GM21717 (cell line): ENCODE measurements around the gene FAM193A.
A peak's percentile ranks its signal among the peaks of the same experiment; 100 is the strongest.
"Not testable (repeated sequence)": the region's sequence is repeated elsewhere in the genome, so short reads cannot be mapped to it uniquely, and the experiment has no call there.

Source experiments
- ATAC-seq: cut with Tn5 transposase; IDR thresholded peaks from one replicate; pipeline ENCODE4 v1.9.1; 2021; ENCODE audit warnings: mild to moderate bottlenecking, moderate library complexity; ENCODE audit not compliant: unreplicated experiment

The FAM193A gene

GRCh38 chr4:2536193-2537010 is at the start of gene FAM193A:
TSS of gene FAM193A (plus strand) at chr4:2536647. CDS start at chr4:2536916, 269 bp downstream.
- peak; percentile 89 for ATAC-seq

GRCh38 chr4:2486981-2487380 is 49.5 kb upstream of the FAM193A start:
- no peak for ATAC-seq

DNA sequence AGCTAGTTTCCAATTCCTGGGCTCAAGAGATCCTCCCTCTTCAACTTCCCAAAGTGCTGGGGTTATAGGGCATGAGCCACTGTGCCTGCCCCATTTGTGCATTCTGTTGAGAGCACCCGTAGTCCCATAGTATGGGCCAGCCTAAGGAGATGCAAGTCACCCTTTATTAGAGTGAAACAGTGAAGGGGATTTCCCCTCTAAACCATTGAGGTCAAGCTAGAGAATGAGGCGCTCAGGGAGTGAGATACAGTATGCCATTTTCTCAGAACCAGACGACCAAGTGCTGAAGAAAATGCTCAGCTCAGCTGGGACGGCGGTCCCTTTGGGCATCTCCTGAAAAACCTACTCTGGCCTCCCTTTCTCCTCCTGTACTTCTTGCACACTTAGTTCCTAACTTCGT is 48.8 kb upstream of the FAM193A start:
- ATAC-seq, result peak; percentile 62

GRCh38 chr4:2489081-2489805 is 47.2 kb upstream of the FAM193A start:
- no peak for ATAC-seq

GRCh38 chr4:2489841-2490552 is 46.5 kb upstream of the FAM193A start:
- ATAC-seq, result no peak

DNA sequence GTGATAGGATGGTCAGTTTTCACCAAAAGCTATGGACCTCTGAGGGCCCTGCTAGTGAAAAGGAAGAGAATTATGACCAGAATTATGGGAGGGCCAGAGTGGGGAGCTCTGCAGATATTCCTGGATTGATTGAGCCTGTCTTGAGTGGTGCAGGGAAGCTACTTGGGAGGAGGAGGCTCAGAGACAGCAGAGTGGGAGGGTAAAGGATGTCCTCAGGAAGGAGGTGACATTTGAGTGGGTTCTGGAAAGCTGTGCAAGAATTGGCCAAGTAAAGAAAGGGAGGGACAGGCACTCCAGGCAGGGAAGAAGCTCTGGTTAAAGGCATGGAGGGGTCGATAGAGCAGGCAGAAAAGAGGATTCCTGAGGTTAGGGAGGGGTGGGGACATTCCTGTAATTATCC is 43.5 kb upstream of the FAM193A start:
- no peak for ATAC-seq

DNA sequence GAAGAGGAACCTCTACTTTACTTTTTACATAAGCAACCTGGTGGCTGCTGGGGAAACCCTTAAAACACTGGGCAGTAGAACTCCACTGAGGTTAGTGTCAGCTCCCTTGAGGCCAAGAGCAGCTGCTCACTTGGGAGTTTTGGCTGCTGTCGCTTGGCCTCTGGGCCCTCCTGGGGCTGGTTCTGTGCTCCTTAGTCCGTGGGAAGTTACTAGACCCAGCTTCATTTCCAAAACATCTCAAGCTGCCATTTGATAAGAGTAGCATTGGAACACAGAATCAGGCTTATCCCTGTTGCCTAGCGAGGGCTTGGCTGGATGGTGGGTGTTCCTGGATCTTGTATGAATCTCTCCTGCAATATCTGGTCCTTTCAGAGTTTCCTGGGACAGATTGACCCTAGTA is 41.5 kb upstream of the FAM193A start:
- no peak for ATAC-seq

DNA sequence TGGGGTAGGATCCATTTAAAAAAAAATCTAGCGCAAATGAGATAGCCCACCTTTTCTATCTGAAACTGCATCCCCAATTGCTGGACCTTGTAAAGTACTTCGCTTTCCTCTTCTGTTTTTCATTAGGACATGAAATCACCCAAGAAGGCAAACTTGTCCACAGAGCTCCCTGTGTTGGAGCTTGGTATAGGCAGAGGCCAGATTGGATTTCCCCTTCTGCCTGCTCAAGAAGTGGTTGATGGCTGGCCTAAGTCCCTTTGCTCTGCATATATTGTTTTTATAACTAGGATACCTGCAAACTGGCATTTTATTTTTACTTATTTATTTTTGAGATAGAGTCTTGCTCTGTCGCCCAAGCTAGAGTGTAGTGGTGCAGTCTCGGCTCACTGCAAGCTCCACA is 39.1 kb upstream of the FAM193A start:
- no peak for ATAC-seq

- peak; percentile 86 for ATAC-seq
Measured at GRCh38 chr4:2497931-2498330, 38.5 kb upstream of the FAM193A start.

DNA sequence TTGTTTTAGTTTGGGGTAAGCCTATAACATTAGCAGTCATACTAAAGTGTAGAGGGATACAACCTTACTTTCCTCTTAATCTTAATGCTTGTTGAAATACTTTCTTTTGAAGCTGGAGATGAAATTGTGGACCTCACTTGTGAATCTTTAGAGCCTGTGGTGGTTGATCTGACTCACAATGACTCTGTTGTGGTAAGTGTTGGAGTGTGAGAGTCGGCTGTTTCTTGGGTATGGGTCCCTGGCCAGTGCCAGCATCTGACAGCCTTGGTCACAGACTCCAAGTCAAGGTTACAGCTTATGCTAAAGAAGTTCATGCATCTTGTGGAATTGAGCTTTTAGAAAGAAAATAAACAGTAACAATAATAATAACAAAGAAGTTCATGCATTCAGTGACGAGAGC is 35.9 kb upstream of the FAM193A start:
- ATAC-seq, result no peak

DNA sequence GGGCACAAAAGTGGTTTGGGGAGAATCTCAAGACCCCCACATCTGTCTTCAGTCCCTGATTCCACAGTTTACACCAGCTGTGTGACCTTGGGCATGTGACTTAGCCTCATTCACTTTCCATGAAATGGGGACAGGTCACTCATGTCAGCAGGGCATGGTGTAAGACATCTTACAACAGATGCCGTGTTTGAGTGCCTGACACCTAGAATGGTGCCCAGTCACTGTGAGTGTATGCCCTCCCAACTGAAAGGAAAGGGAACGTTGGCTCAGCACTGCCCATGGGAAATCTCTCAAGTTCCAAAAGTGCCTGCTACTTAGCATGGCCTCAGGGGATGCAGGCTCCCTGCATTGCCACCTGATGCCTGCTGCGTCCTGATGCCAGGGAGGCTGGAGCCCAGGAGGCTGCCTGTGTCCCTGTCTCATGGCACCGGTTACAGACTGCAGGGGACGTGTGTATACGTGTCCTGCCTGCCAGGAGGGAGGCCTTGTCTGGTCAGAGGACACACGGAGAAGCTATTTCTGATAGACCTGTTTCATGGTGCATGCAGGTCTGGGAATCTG is 35.3 kb upstream of the FAM193A start:
- ATAC-seq, result no peak

DNA sequence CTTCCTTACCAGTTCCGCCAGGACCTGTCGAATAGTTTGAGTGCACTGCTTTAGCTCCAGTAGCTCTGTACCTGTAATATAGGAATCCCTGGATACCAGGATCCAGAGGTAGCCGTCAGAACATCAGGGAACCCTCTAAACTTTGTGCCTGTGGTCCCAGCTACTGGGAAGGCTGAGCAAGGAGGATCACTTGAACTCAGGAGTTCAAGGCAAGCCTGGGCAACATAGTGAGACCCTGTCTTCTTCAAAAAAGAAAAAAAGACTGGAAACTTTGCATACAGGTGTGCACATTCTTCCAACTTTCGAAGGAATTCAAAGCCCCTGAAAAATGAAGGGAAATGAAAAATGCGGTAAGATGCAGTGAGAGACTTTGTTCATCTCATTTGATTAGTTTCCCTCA is 32.6 kb upstream of the FAM193A start:
- ATAC-seq, result no peak

DNA sequence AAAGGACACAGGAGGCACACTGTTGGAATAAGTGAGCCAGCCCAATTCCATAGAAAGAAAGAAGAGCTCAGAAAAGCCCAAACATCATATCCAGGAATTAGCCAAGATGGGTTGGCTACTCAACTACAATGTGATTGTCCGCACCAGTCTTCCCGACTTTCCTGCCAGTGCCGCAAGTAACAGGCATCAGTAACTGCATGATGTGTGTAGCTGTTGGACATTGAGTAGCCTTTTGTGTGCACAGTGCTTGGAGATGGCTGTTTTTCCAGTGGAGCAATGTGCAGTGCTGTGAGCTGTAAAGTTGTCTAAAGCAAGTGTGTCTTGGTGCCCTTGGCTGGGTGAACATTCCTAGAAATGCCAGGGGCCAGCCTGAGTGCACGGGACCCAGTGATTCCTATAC is 29.2 kb upstream of the FAM193A start:
- no peak for ATAC-seq

DNA sequence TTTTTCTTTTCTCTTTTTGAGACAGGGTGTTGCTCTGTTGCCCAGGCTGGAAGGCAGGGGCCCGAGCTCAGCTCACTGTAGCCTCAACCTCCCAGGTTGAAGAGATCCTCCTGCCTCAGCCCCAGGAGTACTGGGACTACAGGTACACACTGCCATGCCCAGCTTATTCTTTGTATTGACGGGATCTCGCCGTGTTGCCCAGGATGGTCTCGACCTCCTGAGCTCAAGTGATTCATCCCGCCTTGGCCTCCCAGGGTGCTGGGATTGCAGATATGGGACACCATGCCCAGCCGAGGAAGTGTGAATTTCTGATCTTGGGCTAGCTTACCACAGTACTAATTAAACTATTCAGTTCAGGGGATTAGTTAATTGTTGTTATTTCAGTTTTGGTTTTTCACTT is 28.6 kb upstream of the FAM193A start:
- ATAC-seq, result no peak

DNA sequence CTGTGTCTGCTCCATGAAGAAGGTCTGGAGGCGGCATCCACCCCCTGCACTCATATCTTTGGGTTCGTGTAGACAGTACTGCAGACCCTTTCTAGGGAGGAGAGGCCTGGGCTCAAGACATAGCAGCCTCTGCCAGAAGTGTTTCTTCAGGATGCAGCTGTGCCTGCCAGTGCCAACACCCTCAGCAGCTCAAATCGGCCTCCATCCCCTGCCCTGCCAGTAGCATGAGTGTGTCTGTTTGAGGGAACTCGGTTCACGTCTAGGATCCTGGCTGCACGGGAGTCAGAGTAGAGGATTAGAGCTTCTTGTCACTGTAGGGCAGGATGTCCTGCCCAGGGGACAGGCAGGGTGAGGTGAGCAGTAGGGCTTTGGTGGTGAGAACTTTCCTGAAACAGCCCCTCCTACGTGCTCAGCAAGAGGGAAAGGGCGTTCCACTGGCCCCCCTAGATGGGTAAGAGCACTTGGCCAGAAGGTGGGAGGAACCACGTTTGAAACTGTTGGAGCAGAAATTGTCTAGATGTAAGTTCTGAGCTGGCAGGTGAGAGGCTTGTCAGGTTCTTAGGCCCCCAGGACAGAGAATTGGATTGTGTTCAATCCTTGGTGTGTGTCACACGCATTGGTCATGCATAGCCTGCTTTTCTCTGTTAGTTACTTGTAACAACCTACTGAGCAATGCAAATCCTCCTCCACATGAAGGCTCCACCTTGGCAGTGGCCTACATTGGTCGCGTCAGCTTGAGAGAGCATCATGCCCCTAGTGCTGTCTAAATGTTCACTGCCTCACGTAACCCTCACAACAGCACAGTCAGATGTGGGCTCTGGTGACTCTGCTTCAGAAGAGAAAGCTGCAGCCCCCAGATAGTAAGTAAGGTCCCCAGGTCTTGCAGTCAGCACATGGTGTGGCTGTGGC is 25.8 kb upstream of the FAM193A start:
- ATAC-seq, result no peak

- ATAC-seq, result no peak
Measured at GRCh38 chr4:2511645-2512131, 24.8 kb upstream of the FAM193A start.

- no peak for ATAC-seq
Measured at GRCh38 chr4:2512396-2513135, 23.9 kb upstream of the FAM193A start.

GRCh38 chr4:2514193-2514592 is 22.3 kb upstream of the FAM193A start:
- not testable (repeated sequence) for ATAC-seq

DNA sequence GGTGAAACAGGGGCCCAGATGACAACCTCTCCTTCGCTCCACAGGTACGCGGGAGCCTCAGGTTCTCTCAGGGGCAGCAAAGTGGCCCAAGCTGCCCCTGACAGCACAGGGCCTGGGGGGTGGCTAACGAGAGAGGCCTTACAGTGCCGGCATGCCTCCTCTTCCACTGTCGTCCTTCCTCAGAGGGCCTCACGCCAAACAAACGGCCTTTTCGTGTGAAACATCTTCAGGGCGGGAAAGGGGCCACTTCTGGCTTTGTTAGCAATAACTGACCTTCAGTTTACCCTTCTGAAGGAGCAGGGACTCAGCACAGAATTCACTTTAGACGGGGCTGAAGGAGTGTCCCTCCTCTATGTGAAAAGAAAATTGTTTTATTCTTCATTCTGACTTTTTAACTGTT is 21.5 kb upstream of the FAM193A start:
- not testable (repeated sequence) for ATAC-seq
